Measurements from ENCODE around the gene ZBTB40. TPM values are rescaled to one million over a fixed set of nuclear protein-coding genes. Genes with fewer than 3 reads are reported as not detected.

The ZBTB40 gene
- total and polyA plus RNA-seq, 8 donors: 2.1 to 39.3 (median 14.0) TPM

- H3K36me3 ChIP-seq: no peaks in the 10 kb centered on the region
- no peak overlapping the region for H3K27ac ChIP-seq
- no peak for DNase-seq
- H3K4me1 ChIP-seq: no peaks in the 10 kb centered on the region
- no peak for TF ChIP-seq POLR2A (IDR thresholded peaks at IDR 0.05)
- TF ChIP-seq CTCF (IDR thresholded peaks at IDR 0.05): no peak
- TF ChIP-seq EP300 (IDR thresholded peaks at IDR 0.05): no peak
- no peak for TF ChIP-seq POLR2AphosphoS5 (IDR thresholded peaks at IDR 0.05)
- 82 to 88% (median 85%) methylated on average over 22 to 23 of the region's 23 CpGs for WGBS, 5 donors
- intact Hi-C loops (cut with DNase I; ENCODE audit: low total_unique reads): no loop called here
- no peak overlapping the region for H3K4me3 ChIP-seq
- H3K27me3 ChIP-seq: peaks cover 0 to 35% (median 8%) of the 10 kb centered on the region in 3 donors
- no peaks in the 10 kb centered on the region for H3K9me3 ChIP-seq
Measured at GRCh38 chr1:22576150-22576544, 124.5 kb downstream of the ZBTB40 start.

- no peak overlapping the region for H3K27ac ChIP-seq
- no peak for DNase-seq
- no peaks in the 10 kb centered on the region for H3K4me1 ChIP-seq
- H3K4me3 ChIP-seq: no peak overlapping the region
- 86 to 93% (median 91%) methylated on average over 1 to 24 of the region's 24 CpGs for WGBS, 5 donors
- H3K9me3 ChIP-seq: no peaks in the 10 kb centered on the region
- intact Hi-C loops (cut with DNase I; ENCODE audit: low total_unique reads): no loop called here
- TF ChIP-seq EP300 (IDR thresholded peaks at IDR 0.05) (no peak), CTCF (IDR thresholded peaks at IDR 0.05) (no peak), POLR2A (IDR thresholded peaks at IDR 0.05) (no peak), POLR2AphosphoS5 (IDR thresholded peaks at IDR 0.05) (no peak)
- H3K27me3 ChIP-seq: peaks cover 0 to 32% (median 4%) of the 10 kb centered on the region in 3 donors
- no peaks in the 10 kb centered on the region for H3K36me3 ChIP-seq
Measured at GRCh38 chr1:22576617-22577016, 125.0 kb downstream of the ZBTB40 start.

GRCh38 chr1:22578732-22579361, 127.2 kb downstream of the ZBTB40 start:
- intact Hi-C loops (cut with DNase I; ENCODE audit: low total_unique reads): no loop called here
- Histone ChIP-seq H3K9me3 (no peaks in the 10 kb centered on the region), H3K27me3 (peaks cover 0 to 10% (median 0%) of the 10 kb centered on the region in 3 donors), H3K4me1 (no peaks in the 10 kb centered on the region), H3K27ac (no peak overlapping the region), H3K36me3 (no peaks in the 10 kb centered on the region), H3K4me3 (no peak overlapping the region)
- no peak for TF ChIP-seq POLR2A (IDR thresholded peaks at IDR 0.05)
- no peak for TF ChIP-seq POLR2AphosphoS5 (IDR thresholded peaks at IDR 0.05)
- no peak for TF ChIP-seq EP300 (IDR thresholded peaks at IDR 0.05)
- TF ChIP-seq CTCF (IDR thresholded peaks at IDR 0.05): no peak
- WGBS, 5 donors: 82 to 97% (median 94%) methylated on average over 12 of the region's 12 CpGs
- DNase-seq: no peak

- no peak overlapping the region for H3K27ac ChIP-seq
- H3K27me3 ChIP-seq: peaks cover 0 to 8% (median 0%) of the 10 kb centered on the region in 3 donors
- H3K4me3 ChIP-seq: no peak overlapping the region
- DNase-seq: no peak
- TF ChIP-seq EP300 (IDR thresholded peaks at IDR 0.05) (no peak), POLR2A (IDR thresholded peaks at IDR 0.05) (no peak), POLR2AphosphoS5 (IDR thresholded peaks at IDR 0.05) (no peak), CTCF (IDR thresholded peaks at IDR 0.05) (no peak)
- H3K4me1 ChIP-seq: no peaks in the 10 kb centered on the region
- WGBS, 5 donors: 40 to 47% (median 45%) methylated on average over 7 of the region's 7 CpGs
- intact Hi-C loops (cut with DNase I; ENCODE audit: low total_unique reads): no loop called here
- H3K36me3 ChIP-seq: no peaks in the 10 kb centered on the region
- no peaks in the 10 kb centered on the region for H3K9me3 ChIP-seq
Measured at GRCh38 chr1:22579541-22580155, 128.0 kb downstream of the ZBTB40 start.

Other genes with a start within 250 kb of the ZBTB40 start
- gene EPHA8, start 111.6 kb downstream of the ZBTB40 start, total RNA-seq: not detected
- gene EPHA8, start 111.6 kb downstream of the ZBTB40 start, polyA plus RNA-seq: not detected
- gene C1QA, start 184.8 kb downstream of the ZBTB40 start, total RNA-seq: 100 to 1,000 TPM in 2 of 5 donors, 10 to 100 TPM in 2, 1 to 10 TPM in 1; 2.9 to 127 (median 60.4) TPM
- 100 to 1,000 TPM in 1 of 3 donors, 10 to 100 TPM in 2; 62.7 to 109 (median 85.5) TPM for gene C1QA, start 184.8 kb downstream of the ZBTB40 start, polyA plus RNA-seq
- 100 to 1,000 TPM in 2 of 5 donors, 10 to 100 TPM in 3; 42.3 to 181 (median 71.0) TPM for gene C1QC, start 191.8 kb downstream of the ZBTB40 start, total RNA-seq
- gene C1QC, start 191.8 kb downstream of the ZBTB40 start, polyA plus RNA-seq: 10 to 100 TPM; 27.8 to 86.9 (median 50.1) TPM
- 100 to 1,000 TPM in 2 of 5 donors, 10 to 100 TPM in 3; 57.8 to 223 (median 74.4) TPM for gene C1QB, start 201.4 kb downstream of the ZBTB40 start, total RNA-seq
- gene C1QB, start 201.4 kb downstream of the ZBTB40 start, polyA plus RNA-seq: 100 to 1,000 TPM in 1 of 3 donors, 10 to 100 TPM in 2; 49.8 to 128 (median 88.0) TPM